GM23338 (cell line): ENCODE measurements around the gene HECTD2. TPM values are rescaled to one million over a fixed set of nuclear protein-coding genes. Genes with fewer than 3 reads are reported as not detected.

Experiments
- ATAC-seq: fragments of 200-7000 bp; cut with Tn5 transposase; 3 replicates; pipeline ENCODE4 v1.9.1; 2020
- DNase-seq: peaks from one replicate; pipeline ENCODE4 v3.0.0-alpha.2; 2015; ENCODE audit warnings: low spot score
- H2AFZ ChIP-seq: fragments of 200-600 bp; sonication (generic); 2 replicates; pipeline ENCODE4 v1.8.0; 2016; ENCODE audit warnings: antibody characterized with exemption, mild to moderate bottlenecking, moderate library complexity
- H3F3A ChIP-seq: fragments of 200-600 bp; sonication (generic); replicated peaks from 2 replicates; pipeline ENCODE4 v1.8.0; 2017; ENCODE audit warnings: antibody characterized with exemption, mixed run types, low read depth
- H3K27ac ChIP-seq: fragments of 200-600 bp; sonication (generic); 2 replicates; pipeline ENCODE4 v1.6.1; 2016; ENCODE audit warnings: low read depth
- H3K27me3 ChIP-seq: fragments of 200-600 bp; sonication (generic); 2 replicates; pipeline ENCODE4 v1.8.0; 2016; ENCODE audit warnings: mild to moderate bottlenecking, mixed run types, moderate library complexity; ENCODE audit not compliant: insufficient read depth
- H3K36me3 ChIP-seq: fragments of 200-600 bp; sonication (generic); 2 replicates; pipeline ENCODE4 v1.8.0; 2016; ENCODE audit warnings: mild to moderate bottlenecking; ENCODE audit not compliant: insufficient read depth
- H3K4me1 ChIP-seq: fragments of 200-600 bp; sonication (generic); 2 replicates; pipeline ENCODE4 v1.8.0; 2016; ENCODE audit warnings: mild to moderate bottlenecking, moderate library complexity; ENCODE audit not compliant: insufficient read depth
- H3K4me2 ChIP-seq: fragments of 200-600 bp; sonication (generic); 2 replicates; pipeline ENCODE4 v1.7.1; 2017; ENCODE audit warnings: mixed run types
- H3K4me3 ChIP-seq: fragments of 200-600 bp; sonication (generic); 2 replicates; pipeline ENCODE4 v1.6.1; 2016; ENCODE audit warnings: mixed run types
- H3K79me2 ChIP-seq: fragments of 200-600 bp; sonication (generic); replicated peaks from 2 replicates; pipeline ENCODE4 v1.8.0; 2017; ENCODE audit warnings: mild to moderate bottlenecking; ENCODE audit not compliant: insufficient read depth
- H3K9me2 ChIP-seq: fragments of 200-600 bp; sonication (generic); 2 replicates; pipeline ENCODE4 v1.8.0; 2017; ENCODE audit not compliant: insufficient read depth
- H4K20me1 ChIP-seq: fragments of 200-600 bp; sonication (generic); replicated peaks from 2 replicates; pipeline ENCODE4 v1.8.0; 2017; ENCODE audit warnings: mild to moderate bottlenecking; ENCODE audit not compliant: insufficient read depth
- H3K27ac Mint-ChIP-seq: 2 replicates; pipeline ENCODE4 v1.8.0; 2020; ENCODE audit warnings: inconsistent platforms, mild to moderate bottlenecking, moderate library complexity, mixed read lengths
- H3K27me3 Mint-ChIP-seq: 3 replicates; pipeline ENCODE4 v1.8.0; 2022; ENCODE audit warnings: low read depth, mild to moderate bottlenecking, moderate library complexity, mixed read lengths, inconsistent platforms; ENCODE audit not compliant: insufficient read depth, poor library complexity
- H3K36me3 Mint-ChIP-seq: 3 replicates; pipeline ENCODE4 v1.8.0; 2021; ENCODE audit warnings: low read depth, mild to moderate bottlenecking, inconsistent platforms, moderate library complexity, mixed read lengths
- H3K4me1 Mint-ChIP-seq: 3 replicates; pipeline ENCODE4 v1.8.0; 2020; ENCODE audit warnings: mild to moderate bottlenecking, inconsistent platforms, mixed read lengths
- H3K4me3 Mint-ChIP-seq: 3 replicates; pipeline ENCODE4 v1.8.0; 2021; ENCODE audit warnings: moderate library complexity, mild to moderate bottlenecking, inconsistent platforms, mixed read lengths
- H3K9me3 Mint-ChIP-seq: 3 replicates; pipeline ENCODE4 v1.8.0; 2020; ENCODE audit warnings: moderate library complexity, mild to moderate bottlenecking, inconsistent platforms, mixed read lengths
- CREB1 ChIP-seq: fragments of 250-450 bp; sonication (Bioruptor Pico); IDR thresholded peaks from 2 replicates; pipeline ENCODE4 v1.5.0; 2020; ENCODE audit warnings: low read depth, mild to moderate bottlenecking, moderate library complexity
- CTCF ChIP-seq, 2 experiments: fragments of 200-600 bp in 1 of 2; sonication (generic) in 1 of 2; conservative IDR thresholded peaks; 2 replicates each; pipeline versions ENCODE4 v1.5.1 to v1.6.1; 2016 to 2017; ENCODE audit warnings: antibody characterized with exemption in 2 of 2, low read depth in 2 of 2, mild to moderate bottlenecking in 2 of 2, moderate library complexity in 1 of 2
- ETS1 ChIP-seq: IDR thresholded peaks from 2 replicates; pipeline ENCODE4 v1.6.1; 2016; ENCODE audit warnings: antibody characterized with exemption
- EZH2 ChIP-seq: fragments of 200-600 bp; sonication (generic); IDR thresholded peaks from one replicate; pipeline ENCODE4 v1.8.0; 2017; ENCODE audit warnings: antibody characterized with exemption, mild to moderate bottlenecking, low read depth; ENCODE audit not compliant: unreplicated experiment
- EZH2phosphoT487 ChIP-seq: fragments of 200-600 bp; sonication (generic); IDR thresholded peaks from one replicate; pipeline ENCODE4 v1.8.1; 2018; ENCODE audit warnings: antibody characterized with exemption; ENCODE audit not compliant: unreplicated experiment
- JUNB ChIP-seq: IDR thresholded peaks from one replicate; pipeline ENCODE4 v1.6.1; 2016; ENCODE audit warnings: antibody characterized with exemption; ENCODE audit not compliant: unreplicated experiment
- NANOG ChIP-seq: IDR thresholded peaks from 2 replicates; pipeline ENCODE4 v1.6.1; 2016; ENCODE audit warnings: antibody characterized with exemption, borderline replicate concordance
- POLR2AphosphoS5 ChIP-seq: IDR thresholded peaks from 2 replicates; pipeline ENCODE4 v1.6.1; 2016; ENCODE audit warnings: antibody characterized with exemption, low read depth
- REST ChIP-seq: IDR thresholded peaks from one replicate; pipeline ENCODE4 v1.6.1; 2018; ENCODE audit warnings: antibody characterized with exemption; ENCODE audit not compliant: unreplicated experiment
- STAT1 ChIP-seq: IDR thresholded peaks from one replicate; pipeline ENCODE4 v1.6.1; 2016; ENCODE audit warnings: antibody characterized with exemption; ENCODE audit not compliant: unreplicated experiment
- ZNF114 ChIP-seq: fragments of 250-450 bp; sonication (Bioruptor Pico); IDR thresholded peaks from 2 replicates; pipeline ENCODE4 v1.5.0; 2020; ENCODE audit warnings: mild to moderate bottlenecking, moderate library complexity
- ZNF331 ChIP-seq: fragments of 250-450 bp; sonication (Bioruptor Pico); IDR thresholded peaks from 2 replicates; pipeline ENCODE4 v1.5.0; 2020; ENCODE audit warnings: low read depth, mild to moderate bottlenecking, moderate library complexity
- ZNF462 ChIP-seq: fragments of 250-450 bp; sonication (Bioruptor Pico); IDR thresholded peaks from 2 replicates; pipeline ENCODE4 v1.5.0; 2020; ENCODE audit warnings: mild to moderate bottlenecking, moderate library complexity
- polyA plus RNA-seq: library from polyadenylated mRNA; unstranded; fragments of >200 nt; fragmentation: Nextera tagmentation; extraction: Ambion mirVana; gene quantifications from 2 replicates; pipeline ENCODE4 v1.2.1, GENCODE V29; 2016
- total RNA-seq: library from RNA; depleted of rRNA; stranded (reverse); fragments of >200 nt; shearing (Covaris generic); gene quantifications from 2 replicates; pipeline ENCODE4 v1.2.3, GENCODE V29; 2014

Gene HECTD2
- total and polyA plus RNA-seq, 2 experiments from 2014 or later = 8.5 to 14.4 TPM

GRCh38 chr10:91479583-91479982, 69.4 kb downstream of the HECTD2 start:
- Histone ChIP-seq H3F3A (no peaks in the 10 kb centered on the region), H3K9me2 (no peaks in the 10 kb centered on the region), H3K79me2 (no peaks in the 10 kb centered on the region), H3K4me2 (no peak overlapping the region), H4K20me1 (no peaks in the 10 kb centered on the region), H3K27ac (no peak overlapping the region), H3K27me3 (no peaks in the 10 kb centered on the region), H2AFZ (no peak overlapping the region), H3K36me3 (no peaks in the 10 kb centered on the region), H3K4me3 (no peak overlapping the region), H3K4me1 (no peaks in the 10 kb centered on the region)
- no peak for ATAC-seq
- H3K27ac Mint-ChIP-seq = no peak overlapping the region
- H3K9me3 Mint-ChIP-seq = no peaks in the 10 kb centered on the region
- H3K4me1 Mint-ChIP-seq = no peaks in the 10 kb centered on the region
- no peak overlapping the region for H3K4me3 Mint-ChIP-seq
- no peak for DNase-seq
- no peaks in the 10 kb centered on the region for H3K36me3 Mint-ChIP-seq
- no peak for TF ChIP-seq CREB1 (CRISPR knock-in tag)
- no peak for TF ChIP-seq STAT1
- TF ChIP-seq CTCF (conservative IDR thresholded peaks at IDR 0.05; ENCODE audit: low read depth in 2 of 2) = no peak
- no peak for TF ChIP-seq ZNF114
- TF ChIP-seq EZH2 = no peak
- TF ChIP-seq POLR2AphosphoS5 = no peak
- TF ChIP-seq EZH2phosphoT487 = no peak
- no peak for TF ChIP-seq JUNB
- TF ChIP-seq ETS1 = no peak
- no peak for TF ChIP-seq REST
- no peak for TF ChIP-seq ZNF462 (CRISPR knock-in tag)
- TF ChIP-seq ZNF331 = no peak
- TF ChIP-seq NANOG = no peak
- H3K27me3 Mint-ChIP-seq = no peaks in the 10 kb centered on the region
